ENCODE measurements around the gene KHDRBS2.

DNA sequence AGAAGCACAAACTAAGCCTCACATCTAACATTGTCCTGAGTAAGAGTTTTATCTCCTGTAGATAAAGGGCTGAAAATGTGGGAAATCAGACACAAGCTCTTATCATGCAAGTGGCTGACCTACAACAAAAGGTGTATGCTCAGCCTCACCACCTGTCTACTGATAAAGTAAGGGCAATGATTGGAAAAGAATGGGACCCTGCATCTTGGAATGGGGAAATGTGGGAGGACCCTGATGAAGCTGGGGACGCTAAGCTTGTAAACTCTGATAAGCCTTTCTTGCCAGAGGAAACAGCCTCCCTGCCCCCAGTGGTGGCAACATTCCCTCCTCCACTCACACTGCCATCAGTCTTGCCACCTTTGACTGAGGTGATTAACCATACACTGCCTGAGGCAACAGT lies 166.6 kb downstream of the KHDRBS2 start:
- TF ChIP-seq EZH2 (IDR thresholded peaks at IDR 0.05) (no peak), POLR2AphosphoS5 (IDR thresholded peaks at IDR 0.05; ENCODE audit: borderline replicate concordance, low read depth, low read length) (no peak), FOXP2 (optimal IDR thresholded peaks at IDR 0.05; ENCODE audit: control extremely low read depth, extremely low read length, insufficient read depth) (no peak)

Measured in SK-N-MC (cell line).